B cell (primary cell): Measurements from ENCODE around the gene TNFSF4. TPM values are rescaled to one million over a fixed set of nuclear protein-coding genes. Genes with fewer than 3 reads are reported as not detected.
"Not testable (repeated sequence)": the region's sequence is repeated elsewhere in the genome, so short reads cannot be mapped to it uniquely, and the experiment has no call there.

Experiments
- ATAC-seq: fragments of 200-7000 bp; cut with Tn5 transposase; one replicate; pipeline ENCODE4 v1.10.0; 2021; ENCODE audit warnings: low read depth, mild to moderate bottlenecking, moderate number of reproducible peaks, moderate library complexity
- CTCF ChIA-PET: fragments of 350-600 bp; sonication (Branson Sonifier 250); formaldehyde crosslinking; loops from one replicate; lab custom pipeline; 2021; ENCODE audit warnings: antibody characterized with exemption, inconsistent platforms; lab: Charles Lee
- POLR2A ChIA-PET: fragments of 350-600 bp; sonication (Branson Sonifier 250); formaldehyde crosslinking; loops from one replicate; lab custom pipeline; 2021; ENCODE audit warnings: antibody characterized with exemption; lab: Charles Lee
- DNase-seq: peaks from one replicate; pipeline ENCODE4 v3.0.0; 2013
- H2AFZ ChIP-seq: 2 replicates; pipeline ENCODE4 v1.6.1; 2012; ENCODE audit warnings: mild to moderate bottlenecking, low read depth, low read length; ENCODE audit not compliant: insufficient read depth, poor library complexity, severe bottlenecking
- H3K27ac ChIP-seq, 2 donors: 1 replicate in 1 of 2; 2 replicates in 1 of 2; pipeline ENCODE4 v1.5.1; 2012 to 2013; ENCODE audit warnings: low read length in 2 of 2, mild to moderate bottlenecking in 2 of 2, moderate library complexity in 1 of 2
- H3K27me3 ChIP-seq, 4 experiments: fragments of 200-600 bp in 1 of 4; sonication (generic) in 1 of 4; replicated peaks in 1 of 4; 1 replicate in 2 of 4; 2 replicates in 2 of 4; pipeline versions ENCODE4 v1.6.1 to v1.7.0; 2013 to 2016; ENCODE audit warnings: low read length in 3 of 4, mild to moderate bottlenecking in 2 of 4, mixed read lengths in 1 of 4, moderate library complexity in 1 of 4; ENCODE audit not compliant: insufficient read depth in 4 of 4, control insufficient read depth in 3 of 4; ENCODE audit errors: control extremely low read depth in 1 of 4
- H3K36me3 ChIP-seq, 2 experiments: replicated peaks in 1 of 2; 1 replicate in 1 of 2; 2 replicates in 1 of 2; pipeline versions ENCODE4 v1.6.1 to v1.7.1; 2013; ENCODE audit warnings: low read length in 1 of 2; ENCODE audit not compliant: insufficient read depth in 2 of 2, control insufficient read depth in 1 of 2; ENCODE audit errors: control extremely low read depth in 1 of 2, extremely low read depth in 1 of 2
- H3K4me1 ChIP-seq, 2 donors: fragments of 200-600 bp in 1 of 2; sonication (generic) in 1 of 2; 1 replicate in 1 of 2; 2 replicates in 1 of 2; pipeline versions ENCODE4 v1.5.1 to v1.6.1; 2013 to 2017; ENCODE audit warnings: low read length in 2 of 2; ENCODE audit not compliant: control insufficient read depth in 2 of 2, insufficient read depth in 2 of 2
- H3K4me2 ChIP-seq: replicated peaks from 2 replicates; pipeline ENCODE3; 2012; ENCODE audit warnings: mild to moderate bottlenecking, low read depth, low read length; ENCODE audit not compliant: poor library complexity, severe bottlenecking
- H3K4me3 ChIP-seq, 5 experiments: fragments of 200-600 bp in 1 of 5; sonication (generic) in 1 of 5; 1 replicate in 3 of 5; 2 replicates in 2 of 5; pipeline versions ENCODE4 v1.5.1 to v1.7.0; 2011 to 2016; ENCODE audit warnings: low read length in 4 of 5, mild to moderate bottlenecking in 4 of 5, low read depth in 2 of 5, control low read depth in 1 of 5, moderate library complexity in 1 of 5; ENCODE audit not compliant: insufficient read depth in 1 of 5; ENCODE audit errors: control extremely low read depth in 1 of 5, extremely low read depth in 1 of 5
- H3K79me2 ChIP-seq: fragments of 200-600 bp; sonication (generic); one replicate; pipeline ENCODE4 v1.6.0; 2016; ENCODE audit warnings: low read length; ENCODE audit not compliant: control insufficient read depth, insufficient read depth
- H3K9ac ChIP-seq: fragments of 200-600 bp; sonication (generic); 2 replicates; pipeline ENCODE4 v1.6.1; 2017; ENCODE audit warnings: mild to moderate bottlenecking, low read length, moderate library complexity
- H3K9me3 ChIP-seq, 3 donors: one replicate each; pipeline versions ENCODE4 v1.6.1 to v1.7.1; 2013; ENCODE audit warnings: low read length in 2 of 3; ENCODE audit not compliant: control insufficient read depth in 2 of 3, insufficient read depth in 1 of 3; ENCODE audit errors: control extremely low read depth in 1 of 3
- H4K20me1 ChIP-seq: 2 replicates; pipeline ENCODE4 v1.6.0; 2012; ENCODE audit warnings: mild to moderate bottlenecking, low read length; ENCODE audit not compliant: insufficient read depth, control insufficient read depth, poor library complexity, severe bottlenecking
- H3K27ac Mint-ChIP-seq: one replicate; pipeline ENCODE4 v1.8.0; 2021; ENCODE audit warnings: mixed read lengths
- H3K27me3 Mint-ChIP-seq: one replicate; pipeline ENCODE4 v1.8.0; 2021; ENCODE audit warnings: mixed read lengths
- H3K4me1 Mint-ChIP-seq: one replicate; pipeline ENCODE4 v1.8.0; 2021; ENCODE audit warnings: mixed read lengths
- H3K4me3 Mint-ChIP-seq: one replicate; pipeline ENCODE4 v1.8.0; 2021; ENCODE audit warnings: mixed read lengths
- H3K9me3 Mint-ChIP-seq: one replicate; pipeline ENCODE4 v1.8.0; 2022; ENCODE audit warnings: mixed read lengths; ENCODE audit not compliant: insufficient read depth
- CTCF ChIP-seq: fragments of 200-600 bp; IDR thresholded peaks from one replicate; pipeline ENCODE4 v1.8.0; 2022; ENCODE audit warnings: antibody characterized with exemption, mild to moderate bottlenecking
- EZH2 ChIP-seq: IDR thresholded peaks from 2 replicates; pipeline ENCODE4 v1.6.1; 2012; ENCODE audit warnings: borderline replicate concordance, low read depth, mild to moderate bottlenecking, moderate library complexity, low read length; ENCODE audit not compliant: insufficient read depth, poor library complexity, severe bottlenecking
- WGBS: methylation state at CpG from one replicate; pipeline ENCODE4 v1.1.5; 2013; ENCODE audit warnings: missing lambda C conversion rate; ENCODE audit not compliant: insufficient coverage; 5-methylcytosine and 5-hydroxymethylcytosine counted together
- intact Hi-C: fragments of 100-400 bp; cut with micrococcal nuclease; formaldehyde crosslinking; loops from one replicate; pipeline ENCODE4 v1.10.0; 2022
- polyA plus RNA-seq: library from polyadenylated mRNA; depleted of rRNA; stranded (reverse); fragments of >200 nt; gene quantifications from 2 replicates; pipeline ENCODE4 v1.2.3, GENCODE V29; 2012
- total RNA-seq, 2 donors: library from RNA; stranded (reverse); fragments of 120-200 nt in 1 of 2; gene quantifications; 1 replicate in 1 of 2; 2 replicates in 1 of 2; pipeline versions ENCODE4 v1.2.3 to v1.2.4, GENCODE V29; 2013 to 2022

Gene TNFSF4
- total and polyA plus RNA-seq, 2 donors (not counting 1 experiment from before 2014, with no cell fraction given) = 1.0 to 1.5 TPM

DNA sequence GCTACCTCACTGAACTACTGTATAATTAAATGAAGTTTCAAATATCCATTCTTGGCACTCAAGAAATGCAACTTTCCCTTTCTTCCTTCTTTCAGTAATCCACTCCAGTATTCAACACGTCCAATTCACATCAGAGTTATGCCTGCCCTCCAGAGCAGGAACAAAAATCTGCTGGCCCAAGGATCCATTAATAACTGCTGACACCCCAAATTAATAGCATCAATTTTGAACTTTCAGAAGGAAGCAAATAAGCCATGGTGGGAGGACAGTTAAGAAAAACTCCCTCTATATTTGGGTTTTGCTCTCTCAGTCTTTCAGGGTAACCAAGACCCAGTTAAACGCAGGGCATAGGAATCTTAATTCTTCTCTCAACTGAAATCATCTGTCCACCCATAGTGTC lies 31.9 kb upstream of the TNFSF4 start:
- ChIA-PET CTCF (interaction anchor here (1.0 kb wide), 1 partner anchor 494 kb away, joined by 4 read pairs; no protein-coding TSS in a partner anchor), POLR2A (no interaction called here)
- intact Hi-C loops = no loop called here
- Mint-ChIP-seq H3K9me3 (peaks cover 16% of the 10 kb centered on the region), H3K27me3 (no peaks in the 10 kb centered on the region), H3K4me3 (no peak overlapping the region), H3K4me1 (peaks cover 18% of the 10 kb centered on the region), H3K27ac (no peak overlapping the region)
- Histone ChIP-seq H3K27ac (no peak overlapping the region), H2AFZ (no peak overlapping the region), H3K4me2 (no peak overlapping the region), H4K20me1 (no peaks in the 10 kb centered on the region), H3K36me3 (no peaks in the 10 kb centered on the region), H3K27me3 (no peaks in the 10 kb centered on the region), H3K9me3 (peaks cover 0 to 17% (median 9%) of the 10 kb centered on the region in 3 donors), H3K9ac (no peak overlapping the region), H3K4me1 (peaks cover 8 to 13% of the 10 kb centered on the region in 2 donors), H3K79me2 (no peaks in the 10 kb centered on the region), H3K4me3 (no peak overlapping the region)
- no peak for TF ChIP-seq CTCF
- TF ChIP-seq EZH2 = no peak
- 100% methylated on average over 1 of the region's 2 CpGs for WGBS
- no peak for DNase-seq
- no peak for ATAC-seq

DNA sequence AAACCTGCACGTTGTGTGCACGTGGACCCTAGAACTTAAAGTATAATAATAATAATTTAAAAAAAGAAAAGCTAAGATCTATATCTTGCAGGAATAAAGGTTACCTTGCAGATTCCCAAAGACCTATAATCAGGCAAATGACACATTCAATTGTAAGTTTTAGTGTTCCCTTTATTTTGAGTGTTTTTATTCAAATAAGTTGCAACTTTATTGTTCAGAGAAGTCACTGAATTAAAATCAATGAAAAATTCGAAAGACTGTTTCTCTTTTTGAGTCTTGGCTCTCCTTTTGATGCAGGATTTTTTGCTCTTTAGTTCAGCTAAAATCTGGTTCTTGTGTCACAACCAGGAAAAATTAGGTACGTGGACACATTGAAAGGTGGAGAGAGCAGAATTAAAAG lies 27.8 kb upstream of the TNFSF4 start:
- H3K9ac ChIP-seq = no peak overlapping the region
- H2AFZ ChIP-seq = no peak overlapping the region
- no peak overlapping the region for H3K27ac ChIP-seq
- 83% methylated on average over 1 of the region's 4 CpGs for WGBS
- ChIA-PET CTCF (no interaction called here), POLR2A (no interaction called here)
- Mint-ChIP-seq H3K4me1 (no peaks in the 10 kb centered on the region), H3K4me3 (no peak overlapping the region), H3K27me3 (no peaks in the 10 kb centered on the region), H3K27ac (no peak overlapping the region), H3K9me3 (peaks cover 7% of the 10 kb centered on the region)
- intact Hi-C loops = no loop called here
- H3K79me2 ChIP-seq = no peaks in the 10 kb centered on the region
- H3K27me3 ChIP-seq = no peaks in the 10 kb centered on the region
- H3K36me3 ChIP-seq = no peaks in the 10 kb centered on the region
- no peak for DNase-seq
- no peaks in the 10 kb centered on the region for H4K20me1 ChIP-seq
- no peaks in the 10 kb centered on the region for H3K4me1 ChIP-seq
- TF ChIP-seq EZH2 (no peak), CTCF (no peak)
- no peak overlapping the region for H3K4me2 ChIP-seq
- H3K4me3 ChIP-seq = no peak overlapping the region
- peaks cover 0 to 4% (median 0%) of the 10 kb centered on the region in 3 donors for H3K9me3 ChIP-seq
- no peak for ATAC-seq

DNA sequence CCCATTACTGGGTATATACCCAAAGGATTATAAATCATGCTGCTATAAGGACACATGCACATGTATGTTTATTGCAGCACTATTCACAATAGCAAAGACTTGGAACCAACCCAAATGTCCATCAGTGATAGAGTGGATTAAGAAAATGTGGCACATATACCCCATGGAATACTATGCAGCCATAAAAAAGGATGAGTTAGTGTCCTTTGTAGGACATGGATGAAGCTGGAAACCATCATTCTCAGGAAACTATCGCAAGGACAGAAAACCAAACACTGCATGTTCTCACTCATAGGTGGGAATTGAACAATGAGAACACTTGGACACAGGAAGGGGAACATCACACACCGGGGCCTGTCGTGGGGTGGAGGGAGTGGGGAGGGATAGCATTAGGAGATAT lies 27.3 kb upstream of the TNFSF4 start:
- H3K27ac Mint-ChIP-seq, H3K9me3 Mint-ChIP-seq, POLR2A ChIA-PET, H3K27me3 ChIP-seq, ATAC-seq, H3K4me2 ChIP-seq, H3K4me3 ChIP-seq, intact Hi-C loops, H3K4me3 Mint-ChIP-seq, H3K27me3 Mint-ChIP-seq, H3K9me3 ChIP-seq, H2AFZ ChIP-seq, H3K4me1 Mint-ChIP-seq, H3K4me1 ChIP-seq, CTCF ChIA-PET, H3K79me2 ChIP-seq, H3K27ac ChIP-seq, H3K9ac ChIP-seq, H4K20me1 ChIP-seq, H3K36me3 ChIP-seq, DNase-seq: not testable (repeated sequence)
- WGBS = no CpG with 5 or more reads among the region's 3 CpGs
